Activated CD4-positive, alpha-beta T cell treated with anti-CD3 and anti-CD28 coated beads, Interleukin-10, Interleukin-2, amounts not matched to agents 100 ng/mL and 50 ng/mL, durations not matched to agents 16 hours and 8 hours (primary cell): ENCODE data around the gene MAP4K2.
"Not testable (repeated sequence)": the region's sequence is repeated elsewhere in the genome, so short reads cannot be mapped to it uniquely, and the experiment has no call there.

Experiments
- DNase-seq: peaks from one replicate; pipeline ENCODE4 v3.0.0-alpha.2; 2020

The MAP4K2 gene

DNA sequence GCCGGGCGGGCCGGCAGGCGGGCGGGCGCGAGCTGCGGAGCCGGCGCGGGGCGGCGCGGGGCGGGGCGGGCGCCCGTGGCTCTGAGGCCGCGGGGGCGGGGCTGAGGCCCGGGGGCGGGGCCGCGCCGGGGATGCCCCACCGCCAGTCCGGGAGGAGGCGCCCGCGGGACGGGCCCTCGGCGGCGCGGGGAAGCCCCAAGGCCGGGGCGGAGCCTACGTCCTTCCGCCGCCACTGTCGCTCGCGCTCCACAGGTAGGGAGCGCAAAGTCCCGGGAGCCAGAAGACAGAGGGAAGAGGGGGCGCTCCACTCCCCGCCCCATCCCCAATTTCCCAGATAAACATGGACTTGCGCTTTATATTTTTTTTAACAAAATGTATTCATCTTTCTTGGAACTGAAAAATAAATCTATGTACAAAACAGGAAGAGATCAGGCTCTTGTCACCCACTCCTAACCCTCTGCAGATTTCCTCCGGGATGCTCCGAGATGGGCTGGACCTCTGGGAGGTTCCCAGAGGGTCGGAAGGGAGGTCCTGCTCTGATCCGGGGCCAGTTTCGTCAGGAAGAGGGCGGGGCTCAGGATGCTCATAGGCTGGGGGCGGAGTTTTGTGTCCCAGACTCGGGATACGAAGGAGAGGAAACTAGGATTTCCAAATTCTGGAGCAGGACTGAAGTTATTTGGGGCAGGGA, at the start of gene MAP4K2:
MAP4K2 (minus strand) TSS at position 57 of the 688 bp plus-strand sequence. CDS start 65 bp downstream, outside the sequence.
- DNase-seq = peak; percentile 91

- no peak for DNase-seq
These were observed 48.9 kb upstream of the MAP4K2 start for GRCh38 chr11:64851831-64852351.

DNA sequence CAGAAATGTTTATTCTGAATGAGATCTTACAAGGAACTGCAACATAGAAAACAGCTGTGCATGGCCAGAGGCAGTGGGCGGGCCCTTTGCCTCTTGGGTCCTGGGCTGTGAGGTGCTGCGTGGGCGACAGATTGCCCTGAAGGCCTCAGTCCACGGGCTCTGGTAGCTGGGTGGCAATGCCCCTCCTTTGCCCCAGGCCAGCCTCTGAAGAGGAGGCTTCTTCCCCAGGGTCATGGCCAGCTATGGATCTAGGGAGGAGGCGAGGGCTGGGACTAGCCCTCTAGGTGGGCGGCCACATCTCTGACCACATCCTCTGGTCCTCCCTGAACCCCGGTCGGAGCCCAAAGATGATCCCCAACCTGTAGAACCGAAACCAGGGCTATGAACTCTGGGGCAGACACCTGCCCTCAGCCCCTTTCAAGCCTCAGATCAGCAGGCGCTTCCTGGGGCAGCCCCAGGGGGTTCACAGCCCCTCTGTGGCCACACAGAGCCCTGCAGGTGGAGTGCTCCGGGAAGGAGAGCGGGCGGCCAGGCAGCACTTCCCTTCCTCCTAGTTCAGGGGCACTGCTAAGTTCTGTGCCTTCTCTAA, 48.1 kb upstream of the MAP4K2 start:
- peak; percentile 66 for DNase-seq

DNA sequence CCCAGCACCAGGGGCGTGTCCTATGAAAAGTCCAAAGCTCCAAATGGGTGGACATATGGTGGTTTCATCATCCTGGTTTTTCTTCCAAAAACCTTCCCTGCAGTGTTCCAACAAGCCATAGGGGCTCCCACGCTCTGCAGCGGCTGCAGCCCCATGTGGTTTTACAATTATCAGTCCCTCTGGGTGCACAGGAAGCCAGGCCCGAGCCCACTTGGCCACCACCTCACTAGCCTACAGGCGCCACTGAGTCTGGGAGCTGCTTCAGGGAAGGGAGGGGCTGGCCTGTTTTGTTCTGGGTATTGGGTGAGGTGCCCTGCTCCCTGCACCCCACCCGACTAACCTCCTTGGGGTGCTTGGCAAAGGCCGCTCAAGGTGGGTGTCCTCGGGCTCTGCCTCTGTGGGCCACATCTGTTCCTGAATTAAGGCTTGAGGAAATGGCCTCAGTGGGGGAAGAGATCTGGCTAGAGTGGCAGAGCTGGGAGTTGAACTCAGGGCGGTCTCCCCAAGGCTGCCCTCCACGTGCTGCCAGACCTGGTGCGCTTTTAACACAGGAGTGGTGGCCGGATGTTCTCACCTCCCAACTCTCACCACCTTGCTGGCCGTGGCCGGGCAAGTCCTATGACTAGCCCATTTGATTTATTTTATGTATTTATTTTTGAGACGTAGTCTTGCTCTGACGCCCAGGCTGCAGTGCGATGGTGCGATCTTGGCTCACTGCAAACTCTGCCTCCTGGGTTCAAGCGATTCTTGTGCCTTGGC, 46.8 kb upstream of the MAP4K2 start:
- no peak for DNase-seq

DNA sequence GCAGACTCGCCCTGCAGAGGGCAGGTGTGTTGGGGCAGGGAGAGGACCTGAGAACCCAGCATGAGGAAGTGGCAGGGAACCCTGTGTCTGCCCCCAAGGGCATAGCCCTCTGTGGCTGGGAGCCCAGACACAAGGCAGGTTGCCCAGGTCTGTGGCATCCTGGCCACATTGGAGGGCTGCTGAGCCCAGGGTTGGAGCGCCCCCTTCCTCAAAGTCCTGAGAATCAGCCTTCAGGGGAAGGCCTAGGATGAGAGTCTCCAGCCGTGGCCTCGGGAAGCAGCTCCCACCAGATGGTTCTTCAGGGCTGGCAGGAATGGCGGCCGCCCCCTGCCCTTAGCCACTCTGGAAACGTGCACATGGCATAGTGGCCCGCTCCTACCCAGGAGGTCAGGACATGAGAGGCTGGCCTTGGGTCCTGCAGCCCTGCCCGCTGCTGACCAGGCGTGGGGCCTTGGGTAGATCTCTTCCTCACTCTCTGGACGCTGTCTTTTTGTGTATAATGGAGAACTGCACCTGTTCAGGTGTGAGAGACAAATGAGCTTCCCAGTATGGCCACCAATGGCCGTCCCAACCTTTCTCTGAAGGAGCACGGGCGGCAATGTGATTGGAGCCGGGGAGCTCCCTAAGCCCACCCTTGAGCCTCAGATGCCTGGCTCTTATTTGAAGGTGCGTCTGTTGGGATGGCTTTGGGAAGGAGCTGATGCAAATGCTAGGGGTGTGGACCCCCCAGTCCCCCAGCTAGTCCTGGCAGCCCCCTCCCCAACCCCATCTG, 46.0 kb upstream of the MAP4K2 start:
- no peak for DNase-seq

GRCh38 chr11:64848214-64848825, 45.3 kb upstream of the MAP4K2 start:
- DNase-seq = no peak

GRCh38 chr11:64846998-64847666, 44.1 kb upstream of the MAP4K2 start:
- peak; percentile 94 for DNase-seq

DNA sequence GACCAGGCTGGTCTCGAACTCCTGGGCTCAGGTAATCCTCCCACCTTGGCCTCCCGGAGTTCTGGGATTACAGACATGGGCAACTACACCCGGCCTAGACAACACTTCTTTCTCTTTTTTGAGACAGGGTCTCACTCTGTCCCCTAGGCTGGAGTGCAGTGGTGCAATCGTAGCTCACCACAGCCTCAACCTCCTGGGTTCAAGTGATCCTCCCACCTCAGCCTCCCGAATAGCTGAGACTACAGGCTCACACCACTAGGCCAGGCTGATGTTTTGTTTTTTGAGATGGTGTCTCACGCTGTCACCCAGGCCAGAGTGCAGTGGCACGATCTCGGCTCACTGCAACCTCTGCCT, 42.7 kb upstream of the MAP4K2 start:
- DNase-seq = not testable (repeated sequence)

- no peak for DNase-seq
These were observed 42.2 kb upstream of the MAP4K2 start for GRCh38 chr11:64845129-64845775.

GRCh38 chr11:64844330-64845128, 41.5 kb upstream of the MAP4K2 start, which contains the start of gene CDC42BPG:
Gene CDC42BPG, minus strand, starts transcription at chr11:64844653. Its CDS starts 84 bp downstream, at chr11:64844569.
- peak; percentile 72 for DNase-seq

DNA sequence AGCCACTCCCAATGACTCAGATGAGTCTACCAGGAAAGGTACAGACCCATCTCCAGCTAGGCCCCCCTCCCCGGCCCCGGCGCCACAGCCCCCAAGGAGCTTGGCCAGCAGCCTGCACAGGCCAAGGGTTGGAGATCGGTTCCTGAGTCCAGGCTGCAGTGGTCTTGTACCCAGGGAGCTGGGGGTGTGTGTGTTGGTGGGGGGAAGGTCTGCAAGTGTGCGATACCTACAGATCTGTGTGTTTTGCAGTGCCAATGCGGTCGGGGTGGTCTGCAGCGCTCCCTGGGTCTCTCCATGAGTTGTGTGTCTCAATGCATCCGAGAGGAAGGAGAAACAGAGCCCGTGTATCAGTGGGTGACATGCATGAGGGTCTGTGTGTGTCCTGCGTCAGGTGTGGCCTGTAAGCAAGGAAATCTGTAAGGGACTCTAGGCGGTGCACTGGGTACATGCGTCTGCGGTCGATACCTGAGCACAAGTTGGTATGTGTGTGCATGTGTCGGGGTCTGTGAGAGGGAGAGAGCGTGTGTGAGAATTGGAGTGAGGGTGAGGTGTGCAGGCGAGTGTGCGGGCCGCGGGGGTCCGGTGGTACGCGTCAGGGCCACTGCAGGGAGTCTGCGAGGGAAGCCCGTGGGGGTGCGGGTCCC, 40.8 kb upstream of the MAP4K2 start:
- no peak for DNase-seq

DNA sequence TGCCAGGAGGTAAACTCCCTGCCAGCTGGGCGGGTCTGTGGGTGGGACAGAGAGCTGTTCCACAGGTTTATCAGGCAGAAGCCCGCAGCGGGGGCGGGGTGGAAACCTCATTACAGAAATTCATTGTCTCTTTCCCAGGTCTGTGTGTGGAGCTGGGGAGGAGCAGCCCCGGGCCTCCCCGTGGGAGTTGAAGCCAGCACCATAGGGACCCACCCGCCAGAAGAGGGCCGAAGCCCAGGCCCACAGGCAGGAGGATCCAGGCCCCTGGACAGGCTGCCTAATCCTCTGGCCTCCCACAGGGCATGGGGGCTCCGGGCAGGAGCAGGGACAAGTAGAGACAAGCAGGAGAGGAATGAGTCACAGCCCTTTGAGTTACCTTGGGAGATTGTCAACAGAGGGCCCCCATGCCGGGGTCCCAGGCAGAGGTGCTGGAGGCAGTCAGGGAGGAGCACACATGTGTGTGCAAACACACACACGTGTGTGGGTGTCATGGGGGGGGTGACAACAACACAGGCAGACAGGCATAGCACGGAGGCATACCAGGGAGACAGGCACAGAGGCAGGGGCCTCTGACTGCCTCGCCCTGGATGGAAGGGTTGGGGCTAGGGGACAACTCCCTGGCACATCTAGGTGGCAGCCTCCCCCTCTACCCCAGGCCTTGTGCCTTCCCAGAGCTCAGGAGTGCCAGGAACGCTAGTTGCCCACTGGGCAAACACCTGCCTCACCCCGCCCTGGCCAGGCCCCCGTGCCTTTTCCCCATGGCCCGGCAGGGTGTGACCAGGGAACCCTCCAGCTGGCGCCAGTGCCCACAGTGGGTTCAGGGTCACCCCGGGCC, 40.1 kb upstream of the MAP4K2 start:
- DNase-seq = no peak

- no peak for DNase-seq
These were observed 39.3 kb upstream of the MAP4K2 start for GRCh38 chr11:64842366-64842759.

- no peak for DNase-seq
These were observed 38.8 kb upstream of the MAP4K2 start for GRCh38 chr11:64841592-64842365.

DNA sequence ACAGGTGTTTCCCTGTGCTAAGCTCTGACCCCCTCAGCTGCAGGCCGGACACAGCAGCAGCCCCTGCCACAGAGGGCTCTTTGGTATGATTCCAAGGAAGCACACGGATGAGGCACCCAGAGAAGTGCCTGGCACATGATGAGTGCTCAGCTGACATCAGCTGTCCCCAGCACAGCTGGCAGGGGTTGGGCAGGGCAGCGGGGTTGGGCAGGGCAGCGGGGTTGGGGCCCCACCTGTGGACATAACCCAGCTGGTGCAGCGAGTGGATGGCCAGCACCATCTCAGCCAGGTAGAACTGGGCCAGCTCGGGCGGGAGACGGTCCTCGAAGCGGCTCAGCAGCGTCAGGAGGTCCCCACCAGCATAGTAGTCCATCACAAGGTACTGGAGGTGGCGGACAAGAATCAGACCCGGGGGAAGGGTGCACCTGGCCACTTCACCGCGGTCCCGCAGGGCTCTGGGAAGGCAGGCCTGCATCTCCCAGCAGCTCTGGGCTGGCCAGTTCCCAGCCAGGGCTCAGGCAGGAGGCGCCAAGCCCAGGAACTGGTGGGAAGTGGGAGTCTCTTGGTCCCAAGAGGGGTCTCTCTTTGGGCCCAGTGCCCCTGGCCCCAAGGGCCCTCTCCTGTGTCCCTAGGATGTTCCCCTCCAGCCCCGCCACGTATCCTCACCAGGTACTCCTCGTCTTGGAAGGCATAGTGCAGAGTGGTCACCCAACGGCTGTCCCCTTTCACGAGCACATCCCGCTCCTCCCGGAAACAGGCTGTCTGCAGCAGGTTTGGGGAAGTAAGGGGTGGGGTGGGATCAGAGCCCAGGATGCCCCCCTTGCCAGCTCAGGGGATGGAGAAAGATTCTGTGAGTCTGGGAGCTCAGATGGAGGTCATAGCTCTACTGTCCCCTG, 37.1 kb upstream of the MAP4K2 start:
- no peak for DNase-seq

GRCh38 chr11:64839335-64839734, 36.3 kb upstream of the MAP4K2 start:
- no peak for DNase-seq
